ENCODE measurements around the gene METTL8. TPM values are rescaled to one million over a fixed set of nuclear protein-coding genes. Genes with fewer than 3 reads are reported as not detected.

METTL8 gene
- total and polyA plus RNA-seq, 8 donors: 2.2 to 9.0 (median 5.8) TPM

DNA sequence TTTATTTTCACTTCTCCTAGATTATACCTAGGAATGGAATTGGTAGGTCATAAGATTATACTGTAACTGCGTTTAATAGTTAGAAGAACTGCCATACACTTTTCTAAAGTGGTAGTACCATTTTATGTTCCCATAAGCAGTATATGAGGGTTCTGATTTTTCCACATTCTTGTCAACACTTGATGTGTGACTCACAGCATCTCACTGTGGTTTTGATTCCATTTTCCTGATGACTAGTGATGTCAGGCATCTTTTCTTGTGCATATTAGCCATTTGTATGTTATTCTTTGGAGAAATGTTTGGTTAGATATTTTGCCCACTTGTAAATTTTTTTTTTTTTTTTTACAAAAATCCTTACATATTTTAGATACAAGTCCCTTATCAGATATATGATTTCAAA is 2.5 kb upstream of the METTL8 start:
- FAIRE-seq (no peak), DNase-seq (no peak), ATAC-seq (no peak)
- intact Hi-C loops (cut with DNase I): no loop called here
- Histone ChIP-seq H3K27me3 (no peaks in the 10 kb centered on the region), H3K4me1 (peaks cover 0 to 18% (median 7%) of the 10 kb centered on the region in 3 donors), H3K4me3 (no peak overlapping the region), H3K9me3 (no peaks in the 10 kb centered on the region), H3K27ac (no peak overlapping the region), H3K36me3 (peaks cover 0 to 5% (median 3%) of the 10 kb centered on the region in 3 donors)
- no peak for TF ChIP-seq CTCF (IDR thresholded peaks at IDR 0.05)
- 94 to 96% methylated on average over 1 of the region's 1 CpG for WGBS, 2 donors

DNA sequence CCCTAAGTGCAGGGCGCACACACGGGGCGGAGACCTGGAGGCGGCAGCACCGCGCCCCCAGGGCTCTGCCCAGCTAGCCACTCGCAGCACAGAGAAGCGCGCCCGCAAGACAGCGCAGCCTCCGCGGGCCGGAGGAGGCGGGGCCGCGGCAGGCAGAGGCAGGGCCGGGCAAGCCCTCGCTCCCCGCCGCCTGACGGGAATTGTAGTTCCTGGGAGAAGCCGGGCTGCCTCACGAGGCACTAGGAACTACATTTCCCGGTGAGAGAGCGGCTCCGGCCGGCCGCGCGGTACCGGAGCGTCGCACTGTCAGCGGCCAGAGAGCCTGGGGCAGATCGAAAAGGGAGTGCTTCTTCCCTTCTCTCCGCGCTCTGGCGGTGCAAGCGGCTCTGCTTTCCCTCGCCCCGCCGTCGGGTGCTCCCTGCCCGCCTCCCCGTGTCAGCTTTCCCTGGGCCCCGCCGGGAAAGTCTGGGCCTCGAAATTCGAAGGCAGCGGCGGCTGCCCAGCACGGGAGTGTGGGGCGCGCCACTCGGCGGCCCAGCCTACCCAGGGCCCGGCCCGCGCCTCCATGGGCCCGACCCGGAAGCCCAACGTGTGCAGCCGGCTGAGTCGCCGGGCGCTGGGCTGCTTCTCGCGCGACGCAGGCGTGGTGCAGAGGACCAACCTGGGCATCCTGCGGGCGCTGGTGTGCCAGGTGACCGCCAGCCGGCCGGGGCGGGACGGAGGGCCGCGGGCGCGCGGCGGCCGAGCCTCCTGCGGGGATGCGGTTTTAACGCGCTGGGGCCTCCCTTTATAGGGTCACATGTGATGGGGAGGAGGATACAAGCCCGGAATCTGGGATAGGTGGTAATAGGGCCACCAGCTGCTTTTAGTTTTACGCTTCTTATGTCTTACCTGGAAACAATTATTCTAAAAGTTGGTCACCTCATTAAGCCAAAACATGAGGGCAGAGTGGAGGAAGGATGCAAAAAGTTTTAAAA is 511 bp upstream of the METTL8 start, which contains the start of gene DCAF17:
TSS of gene DCAF17 (plus strand) at position 214 of the 977 bp plus-strand sequence. CDS start at position 566, 352 bp downstream.
- peak within 1 kb of the TSS; percentile 89 to 97 (median 94) for H3K27ac ChIP-seq
- ATAC-seq: peak; percentile 95 to 99 (median 96)
- H3K4me3 ChIP-seq: peak within 1 kb of the TSS; percentile 56 to 89 (median 76)
- H3K36me3 ChIP-seq: peaks cover 0 to 3% (median 0%) of the 10 kb centered on the region in 3 donors
- no peaks in the 10 kb centered on the region for H3K27me3 ChIP-seq
- peak; percentile 95 to 98 (median 96) for DNase-seq
- 0 to 1% methylated on average over 65 to 92 of the region's 92 CpGs for WGBS, 2 donors
- intact Hi-C loops (cut with DNase I): no loop called here
- peaks cover 0 to 18% (median 7%) of the 10 kb centered on the region in 3 donors for H3K4me1 ChIP-seq
- no peak for FAIRE-seq
- TF ChIP-seq CTCF (IDR thresholded peaks at IDR 0.05): peak in 1 of 4 donors; percentile 17
- no peaks in the 10 kb centered on the region for H3K9me3 ChIP-seq

DNA sequence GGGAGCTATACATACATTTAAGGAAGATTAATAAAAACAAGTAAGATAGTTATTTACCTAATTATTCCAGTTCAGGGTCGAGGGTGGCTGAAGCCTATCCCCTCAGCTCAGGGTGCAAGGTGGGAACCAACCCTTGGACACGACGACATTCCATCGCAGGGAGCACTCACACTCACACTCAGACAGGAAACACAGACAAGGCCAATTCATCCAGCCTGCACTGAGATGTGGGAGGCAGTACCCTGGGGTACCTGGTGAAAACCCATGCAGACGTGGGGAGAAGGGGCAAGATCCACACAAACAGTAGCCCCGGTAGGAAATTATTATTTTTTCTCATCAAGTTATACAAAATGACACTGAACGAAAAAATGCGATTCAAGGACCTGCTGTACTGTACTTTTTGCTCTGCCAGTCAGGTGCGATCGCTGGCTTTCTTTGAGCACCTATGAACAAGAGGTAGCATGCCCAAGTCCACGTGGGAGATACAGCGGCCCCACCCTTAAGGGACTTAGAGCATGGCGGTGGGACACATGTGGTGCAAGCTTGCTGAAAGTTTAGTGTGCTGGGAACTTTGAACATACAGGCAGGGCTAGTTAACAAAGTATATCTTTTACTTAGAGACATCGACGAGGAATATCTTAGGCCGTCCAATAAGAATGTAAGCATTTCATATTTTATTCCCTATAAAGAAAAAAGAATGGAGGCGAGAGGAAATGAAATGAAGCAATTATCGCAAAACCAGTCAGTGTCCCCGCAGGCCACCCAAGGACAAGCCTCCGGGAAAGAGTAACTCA is 624 bp downstream of the METTL8 start:
- 15 to 21% methylated on average over 20 of the region's 20 CpGs for WGBS, 2 donors
- no peak for FAIRE-seq
- TF ChIP-seq CTCF (IDR thresholded peaks at IDR 0.05): no peak
- peaks cover 0 to 3% (median 0%) of the 10 kb centered on the region in 3 donors for H3K36me3 ChIP-seq
- intact Hi-C loops (cut with DNase I): no loop called here
- ATAC-seq: peak in 3 of 4 donors; percentile 8 to 20 (median 12)
- no peaks in the 10 kb centered on the region for H3K9me3 ChIP-seq
- H3K27me3 ChIP-seq: no peaks in the 10 kb centered on the region
- peak in 3 of 6 donors; percentile 22 to 45 (median 32) for DNase-seq
- peaks cover 0 to 18% (median 7%) of the 10 kb centered on the region in 3 donors for H3K4me1 ChIP-seq
- peak overlapping the region; percentile 89 to 97 (median 94) for H3K27ac ChIP-seq
- peak overlapping the region; percentile 56 to 89 (median 76) for H3K4me3 ChIP-seq

DNA sequence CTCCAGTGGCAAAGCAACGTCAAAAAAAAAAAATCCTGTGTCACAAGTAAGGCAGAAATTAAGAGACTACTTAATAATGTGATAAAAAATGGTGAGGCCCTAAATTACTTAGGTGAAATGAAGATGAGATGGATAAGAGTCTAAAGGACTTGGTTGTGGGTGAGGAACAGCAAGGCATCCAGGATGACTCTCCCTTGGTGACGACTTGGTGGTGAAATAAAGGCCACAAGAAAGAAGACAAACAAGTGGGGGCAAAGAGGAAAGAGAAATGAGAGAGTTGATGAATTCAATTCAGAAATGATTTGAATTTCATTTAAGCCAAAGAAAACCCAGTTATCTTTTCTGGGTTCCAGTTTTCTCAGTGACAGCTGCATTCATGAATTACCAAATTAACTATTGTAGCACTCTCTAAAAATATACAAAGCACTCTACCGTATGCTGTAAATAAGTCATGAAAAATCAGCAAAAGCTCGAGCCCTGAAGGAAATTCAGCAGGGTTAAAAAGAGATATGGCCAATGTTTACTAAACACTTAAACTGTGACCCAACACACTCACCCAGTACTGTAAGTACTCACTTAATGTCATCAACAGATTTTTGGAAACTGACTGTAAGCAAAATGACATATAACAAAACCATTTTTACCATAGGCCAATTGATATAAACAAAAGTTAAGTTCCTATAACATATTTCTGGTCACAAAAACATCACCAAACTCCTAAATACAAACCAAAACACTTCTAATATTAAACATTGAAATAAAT is 1.4 kb downstream of the METTL8 start:
- no peak overlapping the region for H3K4me3 ChIP-seq
- DNase-seq (no peak), FAIRE-seq (no peak), ATAC-seq (no peak)
- no peaks in the 10 kb centered on the region for H3K27me3 ChIP-seq
- no peaks in the 10 kb centered on the region for H3K9me3 ChIP-seq
- TF ChIP-seq CTCF (IDR thresholded peaks at IDR 0.05): no peak
- no peak overlapping the region for H3K27ac ChIP-seq
- H3K4me1 ChIP-seq: peaks cover 0 to 18% (median 7%) of the 10 kb centered on the region in 3 donors
- peaks cover 0 to 3% (median 0%) of the 10 kb centered on the region in 3 donors for H3K36me3 ChIP-seq
- 63 to 64% methylated on average over 4 of the region's 4 CpGs for WGBS, 2 donors
- intact Hi-C loops (cut with DNase I): no loop called here

Measured in pancreas (tissue), 10 donors.